Sigmoid colon (tissue), 7 donors: ENCODE data around the gene ULBP2. TPM values are rescaled to one million over a fixed set of nuclear protein-coding genes. Genes with fewer than 3 reads are reported as not detected.
A peak's percentile ranks its signal among the peaks of the same experiment; 100 is the strongest.

Experiments used
- DNase-seq: peaks from one replicate; pipeline ENCODE4 v3.0.0-alpha.2; 2019
- H3K27ac ChIP-seq, 4 donors: fragments of 200-600 bp; sonication (generic); one replicate each; pipeline ENCODE4 v1.5.1; 2016 to 2019; ENCODE audit warnings: mild to moderate bottlenecking in 1 of 4
- H3K27me3 ChIP-seq, 3 donors: fragments of 200-600 bp; sonication (generic); one replicate each; pipeline ENCODE4 v1.5.1; 2019; ENCODE audit warnings: mild to moderate bottlenecking in 1 of 3
- H3K36me3 ChIP-seq, 4 donors: fragments of 200-600 bp; sonication (generic); one replicate each; pipeline ENCODE4 v1.5.1; 2016 to 2019
- H3K4me1 ChIP-seq, 4 donors: fragments of 200-600 bp; sonication (generic); one replicate each; pipeline ENCODE4 v1.5.1; 2017 to 2019
- H3K4me3 ChIP-seq, 4 donors: fragments of 200-600 bp; sonication (generic); one replicate each; pipeline ENCODE4 v1.5.1; 2017 to 2019; ENCODE audit warnings: mild to moderate bottlenecking in 2 of 4, moderate library complexity in 1 of 4
- H3K9me3 ChIP-seq, 4 donors: fragments of 200-600 bp in 3 of 4; sonication (generic) in 3 of 4; one replicate each; pipeline versions ENCODE4 v1.5.1 to v1.6.1; 2013 to 2019
- CTCF ChIP-seq, 4 experiments: fragments of 450-650 bp in 3 of 4; fragments of 200-600 bp in 1 of 4; IDR thresholded peaks; one replicate each; pipeline ENCODE4 v1.5.1; 2016 to 2019; ENCODE audit warnings: antibody characterized with exemption in 4 of 4, mild to moderate bottlenecking in 3 of 4, moderate library complexity in 2 of 4
- EP300 ChIP-seq, 4 donors: sonication (generic); formaldehyde crosslinking; IDR thresholded peaks; one replicate each; pipeline ENCODE4 v1.6.1; 2017; ENCODE audit warnings: antibody characterized with exemption in 4 of 4
- POLR2A ChIP-seq, 2 donors: fragments of 450-650 bp; IDR thresholded peaks; one replicate each; pipeline ENCODE4 v1.6.1; 2016; ENCODE audit warnings: antibody characterized with exemption in 2 of 2, mild to moderate bottlenecking in 2 of 2, moderate library complexity in 2 of 2
- POLR2AphosphoS5 ChIP-seq, 4 donors: sonication (generic); formaldehyde crosslinking; IDR thresholded peaks; one replicate each; pipeline ENCODE4 v1.6.1; 2017; ENCODE audit warnings: antibody characterized with exemption in 4 of 4
- WGBS, 2 donors: extraction: QIAGEN DNeasy Blood & Tissue Kit; methylation state at CpG; one replicate each; pipeline ENCODE4 v1.1.7; 2013; 5-methylcytosine and 5-hydroxymethylcytosine counted together
- intact Hi-C: fragments of 100-400 bp; cut with DNase I; formaldehyde crosslinking; loops from one replicate; pipeline ENCODE4 v1.15.1; 2023
- polyA plus RNA-seq, 3 donors: library from polyadenylated mRNA; stranded (reverse); fragments of 200-250 nt; gene quantifications; one replicate each; pipeline ENCODE4 v1.2.3, GENCODE V29; 2013
- total RNA-seq, 4 donors: library from RNA; depleted of rRNA; stranded (reverse); fragments of >200 nt; gene quantifications; one replicate each; pipeline ENCODE4 v1.1.0, GENCODE V29; 2016
- donor health status: healthy with polysubstance abuse.
- donor health status: Bipolar disorder and iron deficiency.
- donor health status: healthy.

ULBP2 gene
- total and polyA plus RNA-seq, 7 donors, result 0.34 TPM; not detected in 6

GRCh38 chr6:149975400-149975799 lies 33.6 kb downstream of the ULBP2 start:
- intact Hi-C loops, result no loop called here

GRCh38 chr6:149977221-149977620 lies 35.4 kb downstream of the ULBP2 start:
- Histone ChIP-seq H3K9me3 (no peaks in the 10 kb centered on the region), H3K27me3 (peaks cover 2 to 73% (median 2%) of the 10 kb centered on the region in 3 donors), H3K36me3 (no peaks in the 10 kb centered on the region), H3K27ac (no peak overlapping the region), H3K4me1 (no peaks in the 10 kb centered on the region), H3K4me3 (no peak overlapping the region)
- no peak for TF ChIP-seq POLR2A (IDR thresholded peaks at IDR 0.05)
- TF ChIP-seq CTCF (IDR thresholded peaks at IDR 0.05), result no peak
- no peak for TF ChIP-seq POLR2AphosphoS5 (IDR thresholded peaks at IDR 0.05)
- TF ChIP-seq EP300 (IDR thresholded peaks at IDR 0.05), result no peak
- no peak for DNase-seq
- intact Hi-C loops, result no loop called here
- 60 to 83% methylated on average over 4 of the region's 4 CpGs for WGBS, 2 donors

More at GRCh38 chr6:149975400-149975799, 33.6 kb downstream of the ULBP2 start:
- Histone ChIP-seq H3K4me1 (no peaks in the 10 kb centered on the region), H3K27ac (no peak overlapping the region), H3K27me3 (peaks cover 0 to 66% (median 2%) of the 10 kb centered on the region in 3 donors), H3K36me3 (no peaks in the 10 kb centered on the region), H3K4me3 (no peak overlapping the region), H3K9me3 (no peaks in the 10 kb centered on the region)
- no peak for DNase-seq
- no peak for TF ChIP-seq CTCF (IDR thresholded peaks at IDR 0.05)

- H3K27me3 ChIP-seq, result peaks cover 2 to 72% (median 15%) of the 10 kb centered on the region in 3 donors
- no peak for DNase-seq
- H3K9me3 ChIP-seq, result no peaks in the 10 kb centered on the region
- H3K4me1 ChIP-seq, result no peaks in the 10 kb centered on the region
- TF ChIP-seq CTCF (IDR thresholded peaks at IDR 0.05), result no peak
- no peak for TF ChIP-seq POLR2AphosphoS5 (IDR thresholded peaks at IDR 0.05)
- TF ChIP-seq POLR2A (IDR thresholded peaks at IDR 0.05), result no peak
- TF ChIP-seq EP300 (IDR thresholded peaks at IDR 0.05), result no peak
- H3K27ac ChIP-seq, result no peak overlapping the region
- no peak overlapping the region for H3K4me3 ChIP-seq
- no peaks in the 10 kb centered on the region for H3K36me3 ChIP-seq
- intact Hi-C loops, result no loop called here
Measured at GRCh38 chr6:149978610-149979009, 36.8 kb downstream of the ULBP2 start.

GRCh38 chr6:149979293-149979692 lies 37.5 kb downstream of the ULBP2 start:
- Histone ChIP-seq H3K9me3 (no peaks in the 10 kb centered on the region), H3K36me3 (no peaks in the 10 kb centered on the region), H3K4me3 (no peak overlapping the region), H3K4me1 (no peaks in the 10 kb centered on the region), H3K27ac (no peak overlapping the region), H3K27me3 (peaks cover 2 to 66% (median 15%) of the 10 kb centered on the region in 3 donors)
- 63 to 80% methylated on average over 6 of the region's 6 CpGs for WGBS, 2 donors
- DNase-seq, result no peak
- TF ChIP-seq EP300 (IDR thresholded peaks at IDR 0.05), result no peak
- no peak for TF ChIP-seq CTCF (IDR thresholded peaks at IDR 0.05)
- no peak for TF ChIP-seq POLR2A (IDR thresholded peaks at IDR 0.05)
- intact Hi-C loops, result no loop called here

- peak; percentile 28 for DNase-seq
- H3K9me3 ChIP-seq, result peaks cover 0 to 11% (median 2%) of the 10 kb centered on the region in 4 donors
- intact Hi-C loops, result no loop called here
- no peak overlapping the region for H3K4me3 ChIP-seq
- no peaks in the 10 kb centered on the region for H3K36me3 ChIP-seq
- TF ChIP-seq POLR2A (IDR thresholded peaks at IDR 0.05) (no peak), EP300 (IDR thresholded peaks at IDR 0.05) (no peak), CTCF (IDR thresholded peaks at IDR 0.05) (no peak), POLR2AphosphoS5 (IDR thresholded peaks at IDR 0.05) (no peak)
- no peak overlapping the region for H3K27ac ChIP-seq
- H3K27me3 ChIP-seq, result peaks cover 15 to 86% (median 52%) of the 10 kb centered on the region in 3 donors
- 19 to 24% methylated on average over 9 of the region's 9 CpGs for WGBS, 2 donors
- H3K4me1 ChIP-seq, result no peaks in the 10 kb centered on the region
Measured at GRCh38 chr6:149983145-149983544, 41.3 kb downstream of the ULBP2 start.
